SK-N-MC (cell line): ENCODE measurements around the gene GCNT4.

ENCODE experiments used
- EZH2 ChIP-seq: fragments of 200-600 bp; sonication (generic); IDR thresholded peaks from one replicate; pipeline ENCODE4 v1.6.1; 2017; ENCODE audit warnings: antibody characterized with exemption
- POLR2AphosphoS5 ChIP-seq: IDR thresholded peaks from 2 replicates; pipeline ENCODE4 v1.6.1; 2012; ENCODE audit warnings: mild to moderate bottlenecking, low read depth, low read length, borderline replicate concordance

GRCh38 chr5:75044406-75044805 is 8.0 kb downstream of the GCNT4 start:
- no peak for TF ChIP-seq EZH2
- TF ChIP-seq POLR2AphosphoS5, result no peak
